GM15510 (cell line): ENCODE data around the gene LNX1.

Experiments
- POLR2A ChIP-seq: IDR thresholded peaks from 3 replicates; pipeline ENCODE4 v1.6.1; 2011; ENCODE audit warnings: borderline replicate concordance; ENCODE audit not compliant: insufficient read length; ENCODE audit errors: extremely low read depth

The LNX1 gene

GRCh38 chr4:53507058-53507457 is 84.2 kb downstream of the LNX1 start:
- TF ChIP-seq POLR2A: no peak

DNA sequence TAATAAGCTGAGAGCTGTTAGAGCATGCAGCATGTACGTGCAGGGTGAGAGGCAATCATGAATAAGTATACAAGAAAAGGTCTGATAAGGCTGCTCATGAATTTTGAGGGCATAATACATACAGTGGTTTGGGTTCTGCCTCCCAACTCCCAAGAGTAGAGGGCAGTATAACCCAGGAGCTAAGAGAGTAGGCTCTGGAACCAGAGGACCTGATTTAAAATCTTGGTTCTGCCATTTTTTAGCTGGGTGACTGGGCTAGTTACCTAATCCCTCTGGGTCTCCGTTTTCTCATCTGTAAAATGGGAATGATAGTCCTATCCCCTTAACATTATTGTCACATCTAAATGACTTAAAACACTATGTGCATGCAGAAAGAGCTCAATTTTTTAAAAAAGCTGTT is 85.3 kb downstream of the LNX1 start:
- TF ChIP-seq POLR2A: no peak

GRCh38 chr4:53502094-53502493 is 89.2 kb downstream of the LNX1 start:
- no peak for TF ChIP-seq POLR2A

DNA sequence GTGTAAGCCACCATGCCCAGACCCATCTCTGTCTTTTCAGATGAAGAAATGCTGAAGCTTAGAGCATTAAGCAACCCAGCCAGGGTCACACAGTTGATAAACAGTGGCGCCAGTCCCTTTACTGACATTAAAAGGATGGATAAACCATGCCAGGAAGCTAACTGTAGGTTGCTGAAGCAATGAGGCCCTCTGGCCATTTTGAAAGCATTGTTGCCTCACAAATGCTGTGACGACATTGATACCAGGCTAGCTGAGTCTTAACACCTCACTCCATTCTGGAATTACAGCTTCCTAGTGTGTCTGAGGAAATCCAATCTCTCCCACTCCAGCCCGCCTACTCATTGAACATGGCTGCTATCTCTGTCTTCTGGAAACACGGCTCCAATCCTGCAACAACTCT is 89.7 kb downstream of the LNX1 start:
- TF ChIP-seq POLR2A: no peak

DNA sequence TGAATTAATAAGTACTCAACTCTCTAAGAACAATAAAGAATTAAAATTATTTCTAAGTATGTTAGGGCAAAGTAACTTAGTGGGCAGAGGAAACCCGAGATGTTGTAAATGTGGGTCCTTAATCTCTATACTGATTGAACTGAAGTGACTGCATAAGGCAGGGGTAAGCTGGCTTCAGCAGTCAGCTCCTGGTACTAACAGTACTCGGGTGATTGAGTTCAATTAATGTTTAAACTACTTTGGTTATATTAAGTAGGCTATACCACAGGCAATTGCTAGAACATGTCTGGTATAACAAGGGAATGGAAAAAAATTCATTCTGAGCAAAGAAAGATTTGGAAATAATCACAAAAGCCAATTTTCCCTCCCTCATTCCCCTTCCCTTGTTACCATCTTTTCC is 90.7 kb downstream of the LNX1 start:
- TF ChIP-seq POLR2A: no peak

DNA sequence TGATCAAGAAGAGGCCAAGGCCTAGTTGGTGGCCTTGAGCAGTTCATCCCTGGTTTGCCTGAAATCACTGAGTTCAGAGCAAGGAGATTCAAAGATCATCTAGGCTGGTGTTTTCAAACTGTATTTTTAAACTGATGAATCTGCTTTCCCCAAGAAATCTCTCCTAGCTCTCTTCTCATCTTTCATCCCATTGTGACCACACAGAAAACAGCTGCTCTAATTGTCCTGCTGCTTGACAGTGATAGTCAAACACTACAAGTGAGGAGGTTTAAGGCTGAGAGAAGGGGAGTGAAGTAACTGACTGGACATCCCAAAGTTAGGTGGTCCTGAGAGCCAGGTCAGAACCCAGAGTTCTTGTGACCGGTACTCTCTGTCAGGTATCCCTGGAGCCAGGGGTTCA is 91.5 kb downstream of the LNX1 start:
- no peak for TF ChIP-seq POLR2A

GRCh38 chr4:53498706-53499105 is 92.6 kb downstream of the LNX1 start:
- TF ChIP-seq POLR2A: no peak

GRCh38 chr4:53497487-53498244 is 93.6 kb downstream of the LNX1 start:
- no peak for TF ChIP-seq POLR2A

DNA sequence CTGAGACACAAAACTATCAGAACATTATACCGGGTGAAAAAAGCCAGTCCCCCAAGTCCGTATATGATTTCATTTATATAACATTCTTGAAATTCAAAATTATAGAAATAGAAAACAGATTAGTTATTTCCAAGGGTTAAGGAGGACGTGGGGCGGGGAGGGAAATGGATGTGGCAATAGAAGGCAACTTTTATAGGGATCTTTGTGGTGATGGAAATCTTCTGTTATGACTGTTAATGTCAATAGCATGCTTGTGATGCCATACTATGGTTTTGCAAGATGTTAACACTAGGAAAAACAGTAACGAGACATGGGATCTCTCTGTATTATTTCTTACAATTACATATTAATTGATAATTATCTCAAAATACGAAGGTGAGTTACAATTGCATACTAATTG is 96.4 kb downstream of the LNX1 start:
- no peak for TF ChIP-seq POLR2A

DNA sequence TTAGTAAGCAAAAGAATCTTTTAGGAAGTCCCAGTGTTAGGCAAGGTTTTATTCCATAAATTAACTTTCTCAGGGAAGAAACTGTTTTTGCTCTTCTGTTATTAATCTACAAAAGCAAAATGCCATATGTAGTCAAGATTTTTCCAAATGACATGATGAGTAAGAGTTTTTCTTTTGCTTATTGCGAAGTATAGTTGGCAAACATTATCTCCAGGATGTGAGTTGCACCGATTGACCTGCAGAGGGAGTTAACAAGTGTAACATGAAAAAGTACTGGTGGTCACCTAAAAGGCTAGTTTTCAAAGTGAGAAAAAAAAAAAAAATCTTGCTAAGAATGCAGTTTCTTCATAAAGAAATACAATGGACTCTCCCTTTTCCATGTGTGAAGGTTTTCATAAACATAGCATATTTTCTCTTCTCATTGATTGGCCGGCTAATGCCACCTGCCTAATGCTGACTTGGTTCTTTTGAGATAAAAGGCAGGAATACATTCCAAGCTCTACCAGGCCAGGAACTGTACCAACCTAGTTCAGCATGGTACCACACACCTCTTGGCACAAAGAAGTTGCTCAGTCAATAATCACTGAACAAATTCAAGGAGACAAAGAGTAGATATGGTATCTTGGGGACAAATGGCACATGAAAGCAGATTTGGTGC is 100.2 kb downstream of the LNX1 start:
- TF ChIP-seq POLR2A: no peak

- TF ChIP-seq POLR2A: no peak
Observed at GRCh38 chr4:53490161-53490956, 100.9 kb downstream of the LNX1 start.

GRCh38 chr4:53489279-53489889 is 101.9 kb downstream of the LNX1 start:
- no peak for TF ChIP-seq POLR2A

DNA sequence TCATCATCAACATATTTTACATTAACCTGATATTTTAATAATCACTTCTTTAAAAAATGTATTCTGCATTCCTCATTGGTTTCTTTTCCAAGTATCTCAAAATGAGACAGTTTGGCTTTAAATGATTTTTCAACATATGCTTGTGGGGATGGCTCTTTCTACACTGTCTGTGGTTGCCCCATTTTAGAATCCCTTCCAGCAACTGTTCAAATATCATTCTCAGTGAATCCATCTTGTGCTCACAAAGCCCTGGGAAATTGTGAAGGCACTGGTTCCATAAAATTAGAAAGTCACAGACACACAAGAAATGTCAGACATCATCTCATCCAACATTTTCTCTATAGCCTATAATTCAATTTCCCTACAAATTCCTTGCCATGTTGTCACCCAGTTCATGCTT is 103.5 kb downstream of the LNX1 start:
- TF ChIP-seq POLR2A: no peak

DNA sequence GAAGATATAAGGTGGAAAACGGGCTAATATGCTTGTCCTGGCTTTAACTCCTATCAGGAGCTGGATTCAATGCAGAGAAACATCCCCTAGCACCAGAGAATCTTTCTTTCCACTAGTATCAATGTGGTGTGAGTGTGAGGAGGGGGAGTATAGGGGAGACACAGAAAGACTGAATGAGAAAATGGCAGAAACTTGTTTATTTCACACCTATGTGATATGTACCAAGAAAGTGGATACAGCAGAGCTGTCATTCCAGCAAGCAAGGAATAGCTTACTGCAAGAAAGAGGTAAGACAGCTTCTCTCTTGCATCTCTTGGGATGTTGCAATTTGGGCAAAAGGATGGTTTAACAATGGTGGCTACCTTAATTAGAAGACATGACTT is 105.6 kb downstream of the LNX1 start:
- TF ChIP-seq POLR2A: no peak
